Neural cell (in vitro differentiated cells): ENCODE results near the gene PTPRZ1. TPM values are rescaled to one million over a fixed set of nuclear protein-coding genes. Genes with fewer than 3 reads are reported as not detected.

Experiments
- H2AFZ ChIP-seq: fragments of 200-600, 300-800 bp; sonication (generic), shearing (Covaris generic); 2 replicates; pipeline ENCODE4 v1.6.0; 2014; ENCODE audit warnings: low read depth, mild to moderate bottlenecking, antibody characterized with exemption, low read length, moderate library complexity
- H3F3A ChIP-seq: fragments of 200-600 bp; shearing (Covaris generic); 2 replicates; pipeline ENCODE4 v1.6.1; 2016; ENCODE audit warnings: mild to moderate bottlenecking, moderate library complexity, mixed read lengths, antibody characterized with exemption, low read length; ENCODE audit not compliant: insufficient read depth, poor library complexity, severe bottlenecking
- H3K27ac ChIP-seq: fragments of 200-600, 300-800 bp; sonication (generic), shearing (Covaris generic); 2 replicates; pipeline ENCODE4 v1.5.1; 2014; ENCODE audit warnings: mild to moderate bottlenecking, low read length, moderate library complexity
- H3K27me3 ChIP-seq: fragments of 300-800, 200-600 bp; sonication (generic), shearing (Covaris generic); 2 replicates; pipeline ENCODE4 v1.6.0; 2014; ENCODE audit warnings: mild to moderate bottlenecking, low read depth, low read length, moderate library complexity; ENCODE audit not compliant: insufficient read depth
- H3K36me3 ChIP-seq: fragments of 300-800, 200-600 bp; sonication (generic), shearing (Covaris generic); 2 replicates; pipeline ENCODE4 v1.5.1; 2014; ENCODE audit warnings: mild to moderate bottlenecking, antibody characterized with exemption, low read length, moderate library complexity; ENCODE audit not compliant: insufficient read depth
- H3K4me2 ChIP-seq: fragments of 300-800, 200-600 bp; sonication (generic), shearing (Covaris generic); 2 replicates; pipeline ENCODE4 v1.6.0; 2014; ENCODE audit warnings: mild to moderate bottlenecking, low read length
- H3K4me3 ChIP-seq: fragments of 300-800, 200-600 bp; sonication (generic), shearing (Covaris generic); 2 replicates; pipeline ENCODE4 v1.5.1; 2014; ENCODE audit warnings: mild to moderate bottlenecking, low read length, moderate library complexity
- H3K79me2 ChIP-seq: fragments of 200-600 bp; shearing (Covaris generic); replicated peaks from 2 replicates; pipeline ENCODE4 v1.6.0; 2014; ENCODE audit warnings: mild to moderate bottlenecking, low read length, moderate library complexity; ENCODE audit not compliant: insufficient read depth
- H3K9ac ChIP-seq: fragments of 300-800, 200-600 bp; sonication (generic), shearing (Covaris generic); 2 replicates; pipeline ENCODE4 v1.6.1; 2016; ENCODE audit warnings: mild to moderate bottlenecking, low read length, mixed read lengths
- H3K9me2 ChIP-seq: fragments of 200-600 bp; shearing (Covaris generic); 2 replicates; pipeline ENCODE4 v1.6.1; 2016; ENCODE audit warnings: mild to moderate bottlenecking, low read length, mixed read lengths; ENCODE audit not compliant: insufficient read depth
- H3K9me3 ChIP-seq: fragments of 200-600, 300-800 bp; sonication (generic), shearing (Covaris generic); 2 replicates; pipeline ENCODE4 v1.6.1; 2016; ENCODE audit warnings: mild to moderate bottlenecking, mixed run types, low read length, moderate library complexity, mixed read lengths
- H4K20me1 ChIP-seq: fragments of 200-600 bp; shearing (Covaris generic); 2 replicates; pipeline ENCODE4 v1.6.1; 2016; ENCODE audit warnings: mild to moderate bottlenecking, mixed run types; ENCODE audit not compliant: insufficient read depth
- CTCF ChIP-seq: fragments of 450-650 bp; IDR thresholded peaks from 2 replicates; pipeline ENCODE4 v1.5.1; 2014; ENCODE audit warnings: antibody characterized with exemption, mild to moderate bottlenecking, moderate library complexity; ENCODE audit not compliant: poor library complexity, severe bottlenecking
- EP300 ChIP-seq: fragments of 450-650 bp; conservative IDR thresholded peaks from 2 replicates; pipeline ENCODE4 v1.6.1; 2014; ENCODE audit warnings: antibody characterized with exemption, mild to moderate bottlenecking, moderate library complexity; ENCODE audit not compliant: poor library complexity, severe bottlenecking
- EZH2 ChIP-seq: fragments of 200-600, 300-800 bp; shearing (Covaris generic), sonication (generic); IDR thresholded peaks from 2 replicates; pipeline ENCODE4 v1.6.1; 2014; ENCODE audit warnings: antibody characterized with exemption, low read length, borderline replicate concordance, mild to moderate bottlenecking; ENCODE audit not compliant: insufficient read depth, poor library complexity, severe bottlenecking
- MXI1 ChIP-seq: fragments of 450-650 bp; conservative IDR thresholded peaks from 2 replicates; pipeline ENCODE4 v1.6.1; 2014; ENCODE audit warnings: antibody characterized with exemption, mild to moderate bottlenecking; ENCODE audit not compliant: poor library complexity, severe bottlenecking
- POLR2AphosphoS5 ChIP-seq: IDR thresholded peaks from 2 replicates; pipeline ENCODE4 v1.6.1; 2012
- RAD21 ChIP-seq: fragments of 450-650 bp; conservative IDR thresholded peaks from 2 replicates; pipeline ENCODE4 v1.6.1; 2014; ENCODE audit warnings: antibody characterized with exemption, mild to moderate bottlenecking, moderate library complexity
- SMC3 ChIP-seq: fragments of 450-650 bp; conservative IDR thresholded peaks from 2 replicates; pipeline ENCODE4 v1.6.1; 2014; ENCODE audit warnings: antibody characterized with exemption, mild to moderate bottlenecking, moderate library complexity; ENCODE audit not compliant: poor library complexity
- TAF1 ChIP-seq: IDR thresholded peaks from 2 replicates; pipeline ENCODE4 v1.6.1; 2012; ENCODE audit warnings: low read depth
- polyA plus RNA-seq: library from polyadenylated mRNA; depleted of rRNA; stranded (reverse); fragments of >200 nt; gene quantifications from 2 replicates; pipeline ENCODE4 v1.2.3, GENCODE V29; 2014
- TF ChIP-seq, protein P1 (sequence below): IDR thresholded peaks from 2 replicates; pipeline ENCODE4 v1.6.1; 2012; ENCODE audit warnings: borderline replicate concordance

The PTPRZ1 gene
- polyA plus RNA-seq, 1 donor from 2014 or later: 11.8 TPM

- H3K9me2 ChIP-seq: no peaks in the 10 kb centered on the region
- H3K36me3 ChIP-seq: no peaks in the 10 kb centered on the region
- H2AFZ ChIP-seq: no peak overlapping the region
- no peaks in the 10 kb centered on the region for H3F3A ChIP-seq
- H3K27me3 ChIP-seq: no peaks in the 10 kb centered on the region
- H3K4me3 ChIP-seq: no peak overlapping the region
- no peaks in the 10 kb centered on the region for H4K20me1 ChIP-seq
- no peak overlapping the region for H3K9ac ChIP-seq
- TF ChIP-seq RAD21 (no peak), CTCF (no peak), SMC3 (no peak), TAF1 (no peak), POLR2AphosphoS5 (no peak), EP300 (no peak), EZH2 (no peak)
- H3K79me2 ChIP-seq: peaks cover 97% of the 10 kb centered on the region
- H3K27ac ChIP-seq: no peak overlapping the region
- H3K4me2 ChIP-seq: no peak overlapping the region
- no peaks in the 10 kb centered on the region for H3K9me3 ChIP-seq
Observed at GRCh38 chr7:121882731-121883130, 9.8 kb downstream of the PTPRZ1 start.

DNA sequence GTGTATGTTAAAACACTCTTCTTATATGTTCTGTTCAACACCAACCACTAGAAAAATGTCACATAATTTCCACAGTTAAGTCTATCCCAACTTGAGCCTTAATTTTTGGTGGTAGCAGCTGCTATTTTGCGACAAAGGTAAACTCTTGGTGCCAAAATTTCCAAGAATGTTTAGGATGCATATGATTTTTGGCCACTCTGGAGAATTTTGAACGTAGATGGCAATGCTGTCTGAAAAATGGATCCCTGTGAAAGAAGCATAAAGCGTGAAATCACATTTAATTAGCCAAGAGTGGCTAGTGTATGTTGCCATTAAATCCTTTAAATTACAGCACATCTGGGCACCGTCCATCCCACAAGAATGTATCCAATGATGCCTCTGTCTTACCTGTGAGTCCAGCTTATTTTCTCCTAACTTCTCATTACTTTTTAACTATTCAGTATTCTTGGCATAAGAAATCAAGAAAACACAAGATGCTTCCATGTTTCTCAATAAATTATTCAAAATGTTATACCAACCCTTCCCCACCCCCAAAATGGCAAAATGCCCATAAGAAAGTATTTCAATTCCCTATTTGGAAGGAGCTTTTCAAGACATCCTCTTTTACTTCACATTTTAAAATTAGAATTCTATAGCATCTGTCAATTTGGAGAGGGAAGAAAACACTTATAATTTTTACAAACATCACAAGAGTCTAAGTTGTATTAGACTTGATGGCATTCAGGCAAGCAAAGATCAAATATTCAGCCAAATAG lies 12.4 kb downstream of the PTPRZ1 start:
- no peaks in the 10 kb centered on the region for H3F3A ChIP-seq
- peaks cover 82% of the 10 kb centered on the region for H3K79me2 ChIP-seq
- H3K4me3 ChIP-seq: no peak overlapping the region
- H3K36me3 ChIP-seq: no peaks in the 10 kb centered on the region
- H2AFZ ChIP-seq: no peak overlapping the region
- no peaks in the 10 kb centered on the region for H3K9me2 ChIP-seq
- H3K9ac ChIP-seq: no peak overlapping the region
- no peaks in the 10 kb centered on the region for H3K9me3 ChIP-seq
- H3K4me2 ChIP-seq: no peak overlapping the region
- no peak overlapping the region for H3K27ac ChIP-seq
- no peaks in the 10 kb centered on the region for H4K20me1 ChIP-seq
- TF ChIP-seq TAF1: no peak
- TF ChIP-seq RAD21: no peak
- TF ChIP-seq CTCF: no peak
- no peak for TF ChIP-seq EZH2
- TF ChIP-seq, protein P1, sequence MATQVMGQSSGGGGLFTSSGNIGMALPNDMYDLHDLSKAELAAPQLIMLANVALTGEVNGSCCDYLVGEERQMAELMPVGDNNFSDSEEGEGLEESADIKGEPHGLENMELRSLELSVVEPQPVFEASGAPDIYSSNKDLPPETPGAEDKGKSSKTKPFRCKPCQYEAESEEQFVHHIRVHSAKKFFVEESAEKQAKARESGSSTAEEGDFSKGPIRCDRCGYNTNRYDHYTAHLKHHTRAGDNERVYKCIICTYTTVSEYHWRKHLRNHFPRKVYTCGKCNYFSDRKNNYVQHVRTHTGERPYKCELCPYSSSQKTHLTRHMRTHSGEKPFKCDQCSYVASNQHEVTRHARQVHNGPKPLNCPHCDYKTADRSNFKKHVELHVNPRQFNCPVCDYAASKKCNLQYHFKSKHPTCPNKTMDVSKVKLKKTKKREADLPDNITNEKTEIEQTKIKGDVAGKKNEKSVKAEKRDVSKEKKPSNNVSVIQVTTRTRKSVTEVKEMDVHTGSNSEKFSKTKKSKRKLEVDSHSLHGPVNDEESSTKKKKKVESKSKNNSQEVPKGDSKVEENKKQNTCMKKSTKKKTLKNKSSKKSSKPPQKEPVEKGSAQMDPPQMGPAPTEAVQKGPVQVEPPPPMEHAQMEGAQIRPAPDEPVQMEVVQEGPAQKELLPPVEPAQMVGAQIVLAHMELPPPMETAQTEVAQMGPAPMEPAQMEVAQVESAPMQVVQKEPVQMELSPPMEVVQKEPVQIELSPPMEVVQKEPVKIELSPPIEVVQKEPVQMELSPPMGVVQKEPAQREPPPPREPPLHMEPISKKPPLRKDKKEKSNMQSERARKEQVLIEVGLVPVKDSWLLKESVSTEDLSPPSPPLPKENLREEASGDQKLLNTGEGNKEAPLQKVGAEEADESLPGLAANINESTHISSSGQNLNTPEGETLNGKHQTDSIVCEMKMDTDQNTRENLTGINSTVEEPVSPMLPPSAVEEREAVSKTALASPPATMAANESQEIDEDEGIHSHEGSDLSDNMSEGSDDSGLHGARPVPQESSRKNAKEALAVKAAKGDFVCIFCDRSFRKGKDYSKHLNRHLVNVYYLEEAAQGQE: no peak
- no peak for TF ChIP-seq EP300
- no peak for TF ChIP-seq SMC3
- TF ChIP-seq POLR2AphosphoS5: no peak
- no peak for TF ChIP-seq MXI1
- H3K27me3 ChIP-seq: no peaks in the 10 kb centered on the region
